HL-60 (cell line): ENCODE data around the gene COL4A2.

Experiments used
- DNase-seq, 2 experiments: peaks; one replicate each; pipeline ENCODE4 v3.0.0-alpha.2; 2010 to 2020; ENCODE audit warnings: low read depth in 1 of 2, low spot score in 1 of 2
- H3K27ac ChIP-seq: fragments of 250-450 bp; sonication (Bioruptor Pico); replicated peaks from 2 replicates; pipeline ENCODE4 v1.5.1; 2020; ENCODE audit warnings: mild to moderate bottlenecking, moderate library complexity
- H3K27me3 ChIP-seq: fragments of 250-450 bp; sonication (Bioruptor Pico); 2 replicates; pipeline ENCODE4 v1.5.1; 2021; ENCODE audit warnings: mild to moderate bottlenecking, moderate library complexity; ENCODE audit not compliant: insufficient read depth, poor library complexity, severe bottlenecking
- H3K4me3 ChIP-seq: replicated peaks from 2 replicates; pipeline ENCODE4 v1.5.1; 2011; ENCODE audit warnings: mild to moderate bottlenecking, control low read depth, low read length; ENCODE audit not compliant: insufficient read depth
- CTCF ChIP-seq: IDR thresholded peaks from one replicate; pipeline ENCODE4 v1.5.1; 2011; ENCODE audit warnings: low read length, control low read depth, inconsistent platforms; ENCODE audit not compliant: insufficient read depth
- GABPA ChIP-seq: IDR thresholded peaks from 2 replicates; pipeline ENCODE4 v1.6.1; 2012; ENCODE audit warnings: low read depth
- POLR2AphosphoS5 ChIP-seq: IDR thresholded peaks from 2 replicates; pipeline ENCODE4 v1.6.1; 2012; ENCODE audit warnings: low read depth
- REST ChIP-seq: IDR thresholded peaks from 2 replicates; pipeline ENCODE4 v1.6.1; 2012; ENCODE audit warnings: low read depth; ENCODE audit not compliant: insufficient replicate concordance
- SPI1 ChIP-seq: IDR thresholded peaks from 2 replicates; pipeline ENCODE4 v1.6.1; 2012; ENCODE audit warnings: low read depth, mild to moderate bottlenecking, borderline replicate concordance

Gene COL4A2

GRCh38 chr13:110407021-110407420 is 99.9 kb downstream of the COL4A2 start:
- no peak overlapping the region for H3K4me3 ChIP-seq
- TF ChIP-seq REST: no peak
- TF ChIP-seq GABPA: no peak
- no peak for TF ChIP-seq CTCF
- no peak for TF ChIP-seq POLR2AphosphoS5
- no peak for DNase-seq
- no peak overlapping the region for H3K27ac ChIP-seq
- H3K27me3 ChIP-seq: peaks cover 38% of the 10 kb centered on the region

- H3K4me3 ChIP-seq: no peak overlapping the region
- H3K27ac ChIP-seq: no peak overlapping the region
- peaks cover 38% of the 10 kb centered on the region for H3K27me3 ChIP-seq
- TF ChIP-seq GABPA (no peak), SPI1 (no peak), POLR2AphosphoS5 (no peak), CTCF (no peak)
- no peak for DNase-seq
Measured at GRCh38 chr13:110407531-110407930, 100.4 kb downstream of the COL4A2 start.

- no peak for TF ChIP-seq POLR2AphosphoS5
- peaks cover 35% of the 10 kb centered on the region for H3K27me3 ChIP-seq
- H3K4me3 ChIP-seq: no peak overlapping the region
- DNase-seq: no peak
- no peak overlapping the region for H3K27ac ChIP-seq
Measured at GRCh38 chr13:110408286-110408685, 101.2 kb downstream of the COL4A2 start.

GRCh38 chr13:110409581-110409992 is 102.5 kb downstream of the COL4A2 start:
- H3K27me3 ChIP-seq: peaks cover 28% of the 10 kb centered on the region
- no peak for DNase-seq
- no peak overlapping the region for H3K27ac ChIP-seq
- no peak overlapping the region for H3K4me3 ChIP-seq
- TF ChIP-seq CTCF (no peak), SPI1 (no peak), GABPA (no peak), POLR2AphosphoS5 (no peak), REST (no peak)
